GM12875 (cell line): ENCODE data around the gene PWWP2B.
"Not testable (repeated sequence)": the region's sequence is repeated elsewhere in the genome, so short reads cannot be mapped to it uniquely, and the experiment has no call there.

Experiments used
- H3K4me3 ChIP-seq: one replicate; pipeline ENCODE4 v1.5.1; 2011; ENCODE audit warnings: low read depth, low read length, control low read depth
- CTCF ChIP-seq: IDR thresholded peaks from 2 replicates; pipeline ENCODE4 v1.5.1; 2011; ENCODE audit warnings: low read depth, mild to moderate bottlenecking, control low read depth, inconsistent platforms, low read length, moderate library complexity, borderline replicate concordance; ENCODE audit not compliant: insufficient read depth

The PWWP2B gene

DNA sequence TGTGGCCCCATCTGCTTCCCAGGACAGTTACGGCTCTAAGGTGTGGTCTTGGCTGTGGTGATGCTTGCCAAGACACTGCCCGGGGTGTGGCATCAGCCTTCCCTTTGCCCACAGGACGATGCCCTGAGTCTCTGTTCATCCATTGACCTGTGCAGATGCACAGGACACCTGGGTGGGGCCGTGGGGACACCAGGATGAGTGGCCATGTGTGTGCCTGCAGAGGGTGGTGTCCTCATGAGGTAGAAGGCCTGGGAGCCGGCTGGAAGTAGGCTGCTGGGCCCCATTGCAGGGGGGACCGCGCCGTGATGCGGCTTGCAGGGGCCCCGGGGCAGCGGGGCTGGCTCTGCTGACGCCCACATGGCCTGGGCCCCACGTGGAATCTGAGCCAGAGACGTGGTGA is 22.4 kb upstream of the PWWP2B start:
- TF ChIP-seq CTCF, result no peak
- H3K4me3 ChIP-seq, result no peak overlapping the region

GRCh38 chr10:132375116-132375794 is 21.7 kb upstream of the PWWP2B start:
- TF ChIP-seq CTCF, result no peak
- no peak overlapping the region for H3K4me3 ChIP-seq

DNA sequence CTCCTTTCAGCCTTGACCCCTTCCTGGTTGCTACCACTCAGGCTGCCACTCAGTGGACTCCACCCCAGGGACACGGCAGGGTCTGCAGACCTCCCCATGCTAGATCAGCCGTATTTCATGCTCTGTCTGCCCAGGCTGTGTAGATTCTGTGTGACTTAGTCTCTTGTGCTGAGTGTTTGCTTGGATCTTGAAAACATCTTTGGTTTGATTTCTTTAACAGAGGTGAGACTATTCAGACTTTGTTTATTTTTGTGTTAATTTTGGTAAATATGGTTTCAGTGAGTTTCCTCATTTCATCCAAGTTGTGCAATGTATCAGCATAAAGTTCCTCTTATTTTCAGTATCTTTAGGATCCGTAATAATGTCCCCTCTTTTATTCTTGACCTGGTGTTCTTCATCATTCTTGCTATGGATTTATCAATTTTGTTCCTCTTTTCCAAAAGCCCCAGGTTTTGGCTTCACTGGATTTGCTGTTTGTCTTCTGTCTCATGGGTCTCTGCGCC is 21.2 kb upstream of the PWWP2B start:
- H3K4me3 ChIP-seq, result no peak overlapping the region
- TF ChIP-seq CTCF, result no peak

DNA sequence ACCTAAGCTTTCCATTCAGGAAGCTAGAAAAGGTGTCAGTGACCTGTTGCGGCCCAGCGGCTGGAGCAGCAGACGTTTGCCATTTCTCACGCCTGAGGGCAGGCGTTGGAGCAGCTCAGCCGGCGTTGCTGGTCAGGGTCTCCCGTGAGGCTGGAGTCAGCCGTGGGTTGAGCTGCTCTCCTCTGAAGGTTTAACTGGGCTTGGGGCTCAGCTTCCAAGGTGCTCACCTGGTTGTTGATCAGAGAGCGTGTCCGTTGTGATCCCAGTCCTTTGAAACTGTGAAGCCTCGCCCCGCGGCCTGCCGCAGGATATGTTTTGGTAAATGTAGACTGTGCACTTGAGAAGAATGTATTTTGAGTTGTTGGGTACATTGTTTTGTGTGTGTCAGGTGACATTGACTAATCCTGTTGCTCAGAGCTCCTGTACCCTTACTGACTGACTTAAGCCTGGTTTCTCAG is 20.6 kb upstream of the PWWP2B start:
- TF ChIP-seq CTCF, result no peak
- H3K4me3 ChIP-seq, result no peak overlapping the region

- no peak for TF ChIP-seq CTCF
- no peak overlapping the region for H3K4me3 ChIP-seq
Measured at GRCh38 chr10:132377326-132377725, 19.7 kb upstream of the PWWP2B start.

DNA sequence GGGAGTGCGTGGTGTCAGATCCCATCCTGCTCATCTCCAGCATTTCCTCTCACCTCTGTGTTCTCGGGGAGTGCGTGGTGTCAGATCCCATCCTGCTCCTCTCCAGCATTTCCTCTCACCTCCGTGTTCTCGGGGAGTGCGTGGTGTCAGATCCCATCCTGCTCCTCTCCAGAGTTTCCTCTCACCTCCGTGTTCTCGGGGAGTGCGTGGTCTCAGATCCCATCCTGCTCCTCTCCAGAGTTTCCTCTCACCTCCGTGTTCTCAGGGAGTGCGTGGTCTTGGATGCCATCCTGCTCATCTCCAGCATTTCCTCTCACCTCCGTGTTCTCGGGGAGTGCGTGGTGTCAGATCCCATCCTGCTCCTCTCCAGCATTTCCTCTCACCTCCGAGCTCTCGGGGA is 18.0 kb upstream of the PWWP2B start:
- H3K4me3 ChIP-seq, result not testable (repeated sequence)

GRCh38 chr10:132380986-132381385 is 16.0 kb upstream of the PWWP2B start:
- not testable (repeated sequence) for H3K4me3 ChIP-seq

- no peak overlapping the region for H3K4me3 ChIP-seq
- no peak for TF ChIP-seq CTCF
Measured at GRCh38 chr10:132381741-132382140, 15.3 kb upstream of the PWWP2B start.
